ENCODE data around the gene INTS7. TPM values are rescaled to one million over a fixed set of nuclear protein-coding genes. Genes with fewer than 3 reads are reported as not detected.
"Not testable (repeated sequence)": the region's sequence is repeated elsewhere in the genome, so short reads cannot be mapped to it uniquely, and the experiment has no call there.

The INTS7 gene
- total and polyA plus RNA-seq, 2 experiments from 2014 or later, result 11.8 to 15.5 TPM

GRCh38 chr1:212004895-212005608, 30.3 kb downstream of the INTS7 start:
- Histone ChIP-seq H3K4me3 (no peak overlapping the region), H3K27ac (no peak overlapping the region), H3K9me2 (replicated peaks; ENCODE audit: insufficient read depth) (no peaks in the 10 kb centered on the region), H3K4me2 (no peak overlapping the region), H3K4me1 (ENCODE audit: insufficient read depth) (no peaks in the 10 kb centered on the region), H3K79me2 (no peaks in the 10 kb centered on the region), H2AFZ (no peak overlapping the region), H3K27me3 (no peaks in the 10 kb centered on the region), H4K20me1 (ENCODE audit: insufficient read depth, poor library complexity, severe bottlenecking) (no peaks in the 10 kb centered on the region), H3K9me3 (ENCODE audit: low read depth) (no peaks in the 10 kb centered on the region), H3K36me3 (replicated peaks; ENCODE audit: insufficient read depth, low read depth) (no peaks in the 10 kb centered on the region)
- TF ChIP-seq EZH2 (IDR thresholded peaks at IDR 0.05; ENCODE audit: borderline replicate concordance), result no peak
- TF ChIP-seq EZH2phosphoT487 (IDR thresholded peaks at IDR 0.05; ENCODE audit: low read depth, severe bottlenecking, unreplicated experiment), result no peak
- TF ChIP-seq CTCF (IDR thresholded peaks at IDR 0.05; ENCODE audit: poor library complexity), result no peak
- WGBS (ENCODE audit: low lambda C conversion rate, missing lambda C conversion rate), result 83% methylated on average over 7 of the region's 7 CpGs
- DNase-seq (ENCODE audit: low spot score), result no peak

DNA sequence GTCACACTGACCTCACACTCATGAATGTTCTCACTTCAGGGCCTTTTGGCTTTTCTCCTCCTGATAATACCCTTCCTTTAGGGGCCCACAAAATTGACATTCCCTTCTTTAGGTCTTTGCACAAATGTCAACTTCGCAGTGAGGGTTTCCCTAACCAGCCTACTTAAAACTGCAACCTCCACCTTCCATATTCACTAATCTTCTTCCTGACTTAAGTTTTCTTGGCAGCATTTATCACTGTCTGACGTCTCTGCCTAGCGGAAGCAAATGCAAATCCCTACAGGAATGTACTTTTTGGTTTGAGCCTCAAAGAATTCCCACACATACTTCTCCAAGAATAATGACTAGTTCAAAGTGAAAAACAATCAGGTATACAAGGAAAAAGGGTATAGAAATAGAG, 32.8 kb downstream of the INTS7 start:
- Histone ChIP-seq H3K27me3 (no peaks in the 10 kb centered on the region), H3K9me3 (ENCODE audit: low read depth) (no peaks in the 10 kb centered on the region), H2AFZ (no peak overlapping the region), H3K79me2 (no peaks in the 10 kb centered on the region), H4K20me1 (ENCODE audit: insufficient read depth, poor library complexity, severe bottlenecking) (no peaks in the 10 kb centered on the region), H3K36me3 (replicated peaks; ENCODE audit: insufficient read depth, low read depth) (no peaks in the 10 kb centered on the region), H3K4me3 (no peak overlapping the region), H3K4me2 (no peak overlapping the region), H3K4me1 (ENCODE audit: insufficient read depth) (no peaks in the 10 kb centered on the region), H3K27ac (no peak overlapping the region), H3K9me2 (replicated peaks; ENCODE audit: insufficient read depth) (no peaks in the 10 kb centered on the region)
- DNase-seq (ENCODE audit: low spot score), result no peak
- 82% methylated on average over 3 of the region's 3 CpGs for WGBS (ENCODE audit: low lambda C conversion rate, missing lambda C conversion rate)
- TF ChIP-seq EZH2 (IDR thresholded peaks at IDR 0.05; ENCODE audit: borderline replicate concordance) (no peak), EZH2phosphoT487 (IDR thresholded peaks at IDR 0.05; ENCODE audit: low read depth, severe bottlenecking, unreplicated experiment) (no peak), CTCF (IDR thresholded peaks at IDR 0.05; ENCODE audit: poor library complexity) (no peak)

DNA sequence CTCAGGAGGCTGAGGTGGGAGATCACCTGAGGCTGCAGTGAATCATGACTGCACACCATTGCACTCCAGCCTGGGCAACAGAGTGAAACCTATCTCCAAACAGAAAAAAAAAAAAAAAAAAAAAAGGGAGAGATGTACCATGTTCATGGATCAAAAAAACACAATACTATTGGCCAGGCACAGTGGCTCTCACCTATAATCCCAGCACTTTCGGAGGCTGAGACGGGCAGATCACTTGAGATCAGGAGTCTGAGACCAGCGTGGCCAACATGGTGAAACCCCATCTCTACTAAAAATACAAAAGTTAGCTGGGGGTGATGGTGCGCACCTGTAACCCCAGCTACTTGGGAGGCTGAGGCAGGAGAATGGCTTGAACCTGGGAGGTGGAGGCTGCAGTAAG, 37.9 kb downstream of the INTS7 start:
- not testable (repeated sequence) for H3K4me3 ChIP-seq; H3K27me3 ChIP-seq; H3K79me2 ChIP-seq; H3K9me2 ChIP-seq (replicated peaks; ENCODE audit: insufficient read depth); H4K20me1 ChIP-seq (ENCODE audit: insufficient read depth, poor library complexity, severe bottlenecking); H3K4me1 ChIP-seq (ENCODE audit: insufficient read depth); H3K4me2 ChIP-seq; H3K27ac ChIP-seq; H2AFZ ChIP-seq; H3K36me3 ChIP-seq (replicated peaks; ENCODE audit: insufficient read depth, low read depth); H3K9me3 ChIP-seq (ENCODE audit: low read depth); DNase-seq (ENCODE audit: low spot score)
- 100% methylated on average over 4 of the region's 4 CpGs for WGBS (ENCODE audit: low lambda C conversion rate, missing lambda C conversion rate)

DNA sequence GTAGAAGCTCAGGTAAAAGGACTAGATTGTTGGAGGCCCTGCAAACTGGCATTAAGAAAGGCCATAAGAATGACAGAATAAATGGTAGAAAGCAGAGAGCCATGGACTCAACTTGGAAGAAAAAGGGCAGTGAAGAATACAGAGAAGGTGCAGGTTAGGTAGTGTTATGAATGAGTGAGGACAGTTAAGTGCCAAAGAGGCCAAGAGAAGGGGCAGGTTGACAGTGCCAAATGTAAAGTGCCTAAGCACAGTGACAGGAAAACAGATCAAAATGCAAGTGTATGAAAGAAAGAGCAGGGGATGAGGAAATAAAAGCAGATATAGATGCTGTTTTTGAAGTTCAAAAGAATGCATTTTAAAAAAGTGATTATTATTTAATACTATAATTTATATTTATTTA, 43.7 kb downstream of the INTS7 start:
- DNase-seq (ENCODE audit: low spot score), result no peak

More for the DNA sequence above, 43.7 kb downstream of the INTS7 start:
- TF ChIP-seq EZH2 (IDR thresholded peaks at IDR 0.05; ENCODE audit: borderline replicate concordance) (no peak), CTCF (IDR thresholded peaks at IDR 0.05; ENCODE audit: poor library complexity) (no peak), EZH2phosphoT487 (IDR thresholded peaks at IDR 0.05; ENCODE audit: low read depth, severe bottlenecking, unreplicated experiment) (no peak)
- Histone ChIP-seq H3K27ac (no peak overlapping the region), H3K4me3 (no peak overlapping the region), H3K36me3 (replicated peaks; ENCODE audit: insufficient read depth, low read depth) (no peaks in the 10 kb centered on the region), H3K27me3 (no peaks in the 10 kb centered on the region), H4K20me1 (ENCODE audit: insufficient read depth, poor library complexity, severe bottlenecking) (no peaks in the 10 kb centered on the region), H3K9me3 (ENCODE audit: low read depth) (no peaks in the 10 kb centered on the region), H3K4me2 (no peak overlapping the region), H3K4me1 (ENCODE audit: insufficient read depth) (no peaks in the 10 kb centered on the region), H2AFZ (no peak overlapping the region), H3K79me2 (no peaks in the 10 kb centered on the region), H3K9me2 (replicated peaks; ENCODE audit: insufficient read depth) (no peaks in the 10 kb centered on the region)
